GM19023 (cell line): Measurements from ENCODE around the gene ENPP3.

Experiments
- ATAC-seq: cut with Tn5 transposase; IDR thresholded peaks from one replicate; pipeline ENCODE4 v1.9.1; 2021; ENCODE audit warnings: mild to moderate bottlenecking, moderate library complexity; ENCODE audit not compliant: unreplicated experiment

ENPP3 gene

GRCh38 chr6:131763749-131764148, 126.6 kb downstream of the ENPP3 start:
- ATAC-seq: no peak

GRCh38 chr6:131764350-131764749, 127.2 kb downstream of the ENPP3 start:
- ATAC-seq: no peak

GRCh38 chr6:131765081-131765803, 128.1 kb downstream of the ENPP3 start:
- no peak for ATAC-seq

- no peak for ATAC-seq
Observed at GRCh38 chr6:131765804-131766135, 128.7 kb downstream of the ENPP3 start.

- ATAC-seq: no peak
Observed at GRCh38 chr6:131766631-131767030, 129.5 kb downstream of the ENPP3 start.

- ATAC-seq: no peak
Observed at GRCh38 chr6:131768964-131769363, 131.9 kb downstream of the ENPP3 start.

- ATAC-seq: no peak
Observed at GRCh38 chr6:131769385-131770141, 132.5 kb downstream of the ENPP3 start.

- ATAC-seq: no peak
Observed at GRCh38 chr6:131770776-131771175, 133.7 kb downstream of the ENPP3 start.

GRCh38 chr6:131773284-131773950, 136.3 kb downstream of the ENPP3 start:
- no peak for ATAC-seq

GRCh38 chr6:131775886-131776285, 138.8 kb downstream of the ENPP3 start:
- no peak for ATAC-seq

GRCh38 chr6:131776985-131777384, 139.9 kb downstream of the ENPP3 start:
- ATAC-seq: no peak

- ATAC-seq: no peak
Observed at GRCh38 chr6:131778169-131778568, 141.1 kb downstream of the ENPP3 start.

- no peak for ATAC-seq
Observed at GRCh38 chr6:131779304-131779703, 142.2 kb downstream of the ENPP3 start.

- ATAC-seq: no peak
Observed at GRCh38 chr6:131780600-131780999, 143.5 kb downstream of the ENPP3 start.

- no peak for ATAC-seq
Observed at GRCh38 chr6:131781687-131782086, 144.6 kb downstream of the ENPP3 start.

GRCh38 chr6:131782764-131783163, 145.7 kb downstream of the ENPP3 start:
- no peak for ATAC-seq

GRCh38 chr6:131784561-131784960, 147.5 kb downstream of the ENPP3 start:
- ATAC-seq: no peak

GRCh38 chr6:131787079-131787478, 150.0 kb downstream of the ENPP3 start:
- no peak for ATAC-seq

- no peak for ATAC-seq
Observed at GRCh38 chr6:131787766-131788712, 150.9 kb downstream of the ENPP3 start.

GRCh38 chr6:131789219-131789618, 152.1 kb downstream of the ENPP3 start:
- no peak for ATAC-seq

- ATAC-seq: no peak
Observed at GRCh38 chr6:131791476-131791875, 154.4 kb downstream of the ENPP3 start.
